HG02970 (cell line): ENCODE measurements around the gene STMP1.

Experiments used
- ATAC-seq: cut with Tn5 transposase; IDR thresholded peaks from one replicate; pipeline ENCODE4 v1.9.1; 2021; ENCODE audit warnings: mild to moderate bottlenecking, moderate library complexity, moderate number of reproducible peaks; ENCODE audit not compliant: unreplicated experiment, low FRiP score

Gene STMP1

DNA sequence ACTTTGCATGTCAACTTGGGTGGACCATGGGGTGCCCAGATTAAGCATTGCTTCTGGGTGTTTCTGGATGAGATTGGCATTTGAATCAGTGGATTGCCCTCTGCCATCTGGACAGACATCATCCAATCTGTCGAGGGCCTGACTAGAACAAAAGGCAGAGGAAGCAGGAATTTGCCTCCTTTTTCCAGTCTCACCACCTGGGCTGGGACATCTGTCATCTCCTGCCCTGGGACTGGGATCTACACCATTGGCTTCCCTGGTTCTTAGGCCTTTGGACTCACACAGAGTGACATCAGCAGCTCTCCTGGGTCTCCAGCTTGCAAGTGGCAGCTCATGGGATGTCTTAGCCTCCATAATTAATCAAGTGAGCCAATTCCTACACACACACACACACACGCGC is 55.4 kb downstream of the STMP1 start:
- no peak for ATAC-seq

DNA sequence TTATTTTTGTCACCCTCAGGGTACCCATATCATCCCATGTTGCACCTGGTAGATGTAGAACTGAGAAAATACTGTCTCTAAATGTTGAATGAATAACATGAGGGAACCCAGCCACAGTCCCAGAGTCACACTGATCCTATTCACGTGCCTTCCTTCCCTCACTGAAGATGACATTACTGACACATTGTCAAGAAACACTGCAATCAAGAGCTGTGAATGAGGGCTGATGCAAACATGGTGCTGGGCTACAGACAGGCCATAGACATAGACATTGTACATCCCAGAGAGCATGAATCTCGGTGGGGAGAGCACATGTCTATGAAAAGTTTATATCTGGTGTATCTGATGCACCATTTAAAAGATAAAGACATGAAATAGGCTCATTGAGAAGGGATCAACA is 55.9 kb downstream of the STMP1 start:
- no peak for ATAC-seq

DNA sequence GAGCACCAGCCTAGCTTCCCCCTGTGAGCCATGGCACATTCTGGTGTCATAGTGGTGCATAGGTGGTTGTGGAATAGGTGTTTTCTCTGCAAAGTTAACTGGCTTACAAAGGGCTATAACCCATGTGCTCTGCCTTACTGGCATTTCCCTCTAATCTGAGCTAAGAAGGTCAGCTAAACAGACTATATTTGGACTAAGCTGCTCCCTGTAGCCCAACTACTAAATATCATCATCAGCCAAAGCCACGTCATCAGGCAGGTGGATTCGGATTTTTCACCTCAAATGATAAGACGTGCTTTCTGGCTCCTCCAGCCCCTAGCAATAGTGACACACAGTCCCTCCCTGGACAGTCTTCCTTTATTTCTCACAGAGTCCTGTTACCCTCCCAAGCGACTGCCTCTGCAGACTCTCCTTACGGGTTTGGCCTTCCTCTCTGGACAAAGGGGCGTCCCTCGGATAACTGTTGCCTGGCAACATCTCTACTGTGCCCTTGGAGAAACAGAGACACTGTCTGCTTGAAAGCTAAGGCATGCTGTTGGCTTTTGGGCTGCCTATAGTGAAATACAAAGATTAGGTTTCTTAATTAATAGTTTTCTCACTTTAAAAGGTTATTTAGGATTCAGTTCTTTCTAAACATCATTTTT is 56.6 kb downstream of the STMP1 start:
- no peak for ATAC-seq

DNA sequence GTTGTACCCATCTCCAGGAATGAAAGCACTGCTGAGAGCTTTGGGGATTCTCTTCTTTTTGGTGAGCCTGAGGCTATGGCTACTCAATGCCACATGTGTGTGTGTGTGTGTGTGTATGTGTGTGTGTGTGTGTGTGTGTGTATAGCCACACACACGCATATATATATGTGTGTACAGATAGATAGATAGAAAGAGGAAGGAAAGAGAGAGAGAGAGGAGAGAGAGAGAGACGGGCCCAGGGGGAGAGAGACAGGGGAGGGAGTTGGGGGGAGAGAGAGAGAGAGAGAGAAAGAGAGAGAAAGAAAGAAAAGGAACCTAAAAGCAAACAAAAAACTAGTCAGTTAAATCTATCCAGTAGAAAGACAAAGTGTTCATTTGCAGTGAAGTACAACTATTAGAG is 57.4 kb downstream of the STMP1 start:
- no peak for ATAC-seq

GRCh38 chr7:135721198-135721820 is 59.0 kb downstream of the STMP1 start:
- no peak for ATAC-seq

- ATAC-seq = no peak
Observed at GRCh38 chr7:135723411-135723810, 61.1 kb downstream of the STMP1 start.
